NCI-H2171 (cell line): ENCODE measurements around the gene IL1RAPL2.

Experiments used
- DNase-seq: peaks from one replicate; lab custom pipeline; 2025; lab: John Stamatoyannopoulos, UW

Gene IL1RAPL2

GRCh38 chrX:105462186-105462585, 896.2 kb downstream of the IL1RAPL2 start:
- no peak for DNase-seq

GRCh38 chrX:105463473-105463872, 897.5 kb downstream of the IL1RAPL2 start:
- DNase-seq = no peak

DNA sequence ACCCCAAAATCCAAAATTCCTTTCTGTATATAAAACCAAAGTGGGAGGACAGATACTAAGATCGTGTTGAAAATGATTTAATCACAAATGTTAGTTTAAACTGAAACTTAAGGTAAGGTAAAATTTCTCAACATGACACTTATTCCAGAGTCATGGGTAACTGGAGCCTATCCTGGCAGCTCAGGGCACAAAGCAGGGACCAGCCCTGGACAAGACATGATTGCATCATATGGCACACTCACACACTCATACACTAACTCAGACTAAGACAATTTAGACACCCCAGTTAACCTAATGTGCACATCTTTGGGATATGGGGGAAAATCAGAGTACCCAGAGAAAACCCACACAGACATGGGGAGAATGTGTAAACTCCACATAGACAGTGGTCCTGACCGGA, 898.6 kb downstream of the IL1RAPL2 start:
- DNase-seq = no peak

DNA sequence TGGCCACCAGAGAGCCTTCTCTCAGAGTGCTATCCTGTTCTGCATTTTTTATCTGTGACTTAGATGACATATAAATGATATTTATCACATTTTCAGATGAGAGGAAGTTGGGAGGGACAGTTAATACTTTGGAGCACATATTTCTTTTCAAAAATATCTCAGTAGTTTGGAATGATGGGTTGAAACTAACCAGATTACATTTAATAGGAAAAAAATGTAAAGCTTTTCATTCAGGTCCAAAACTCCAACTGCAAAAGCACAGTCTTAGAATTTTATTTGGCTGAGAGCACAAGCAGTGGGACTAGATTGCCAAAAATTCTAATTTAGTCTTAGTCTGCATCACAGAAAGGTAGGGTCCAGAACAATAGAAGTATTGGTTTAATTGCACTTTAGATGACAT, 902.7 kb downstream of the IL1RAPL2 start:
- no peak for DNase-seq

GRCh38 chrX:105471597-105471996, 905.6 kb downstream of the IL1RAPL2 start:
- no peak for DNase-seq

GRCh38 chrX:105475801-105476200, 909.8 kb downstream of the IL1RAPL2 start:
- DNase-seq = no peak

DNA sequence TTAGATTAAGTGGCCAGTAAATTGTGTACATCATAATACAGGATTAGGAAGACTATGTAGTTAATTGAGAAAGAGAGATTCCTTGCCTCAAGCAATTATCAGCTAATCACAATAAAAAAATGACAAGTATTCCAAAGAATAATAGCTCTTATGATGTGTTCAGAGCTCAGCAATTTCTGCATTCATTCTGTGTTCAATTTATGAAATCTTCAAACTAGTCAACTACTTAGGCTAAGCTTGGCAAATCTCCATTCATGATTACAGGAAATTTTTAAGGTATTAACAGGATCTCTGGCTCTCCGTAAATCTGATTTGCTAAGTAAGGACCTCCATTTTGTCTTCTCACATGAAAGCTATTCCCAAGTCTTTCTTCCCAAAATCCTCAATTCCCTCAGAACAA, 911.4 kb downstream of the IL1RAPL2 start:
- DNase-seq = no peak

DNA sequence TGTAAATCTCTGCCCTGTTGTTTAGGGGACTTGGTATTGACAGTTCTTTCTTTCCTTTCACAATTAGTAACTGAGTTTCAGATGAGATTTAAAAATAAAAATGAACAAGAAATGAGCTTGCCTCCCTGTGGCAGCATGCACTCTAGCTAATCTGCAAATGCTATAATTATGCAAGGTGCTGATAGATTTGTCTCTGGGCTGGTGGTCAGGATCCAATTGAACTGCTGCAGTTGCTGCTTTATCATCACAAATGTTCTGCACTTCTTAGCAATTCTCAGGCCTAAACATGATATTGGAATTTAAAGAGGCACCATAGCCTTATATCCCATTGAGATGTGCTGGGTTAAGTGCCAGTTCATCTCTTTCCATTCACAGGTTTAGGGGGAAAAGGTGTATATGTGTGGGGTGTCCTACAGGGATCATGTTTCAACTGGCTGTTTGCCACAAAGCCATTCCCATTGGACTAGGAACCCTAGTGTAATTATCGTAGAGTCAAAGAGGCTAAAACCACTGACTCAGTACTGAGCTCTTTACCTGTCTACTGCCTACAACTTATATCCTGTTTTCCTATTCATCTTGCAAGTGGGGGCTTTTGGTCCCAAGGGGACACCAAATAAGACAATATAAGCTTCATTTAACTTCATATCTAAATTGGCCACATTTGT, 914.8 kb downstream of the IL1RAPL2 start:
- DNase-seq = no peak

GRCh38 chrX:105483011-105483410, 917.0 kb downstream of the IL1RAPL2 start:
- no peak for DNase-seq

GRCh38 chrX:105488716-105489115, 922.7 kb downstream of the IL1RAPL2 start:
- no peak for DNase-seq

- no peak for DNase-seq
Measured at GRCh38 chrX:105495376-105495775, 929.4 kb downstream of the IL1RAPL2 start.

DNA sequence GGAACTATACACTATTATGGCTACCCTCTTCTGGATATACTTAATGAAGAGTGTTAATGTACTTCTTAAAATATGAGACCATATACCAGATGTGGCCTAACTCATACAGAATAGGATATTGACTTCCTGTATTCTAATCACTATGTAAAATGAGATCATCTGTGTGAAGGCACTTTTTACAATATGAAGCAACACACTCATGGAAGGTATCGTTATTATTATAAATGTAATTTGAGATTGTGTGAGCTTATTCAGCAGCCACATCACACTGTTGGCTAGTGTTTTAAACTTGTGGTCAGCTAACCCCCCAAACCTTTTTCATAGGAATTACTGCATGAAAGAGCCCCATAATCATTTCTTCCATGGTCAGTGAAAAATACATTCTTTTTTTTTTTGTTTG, 936.3 kb downstream of the IL1RAPL2 start:
- DNase-seq = no peak

DNA sequence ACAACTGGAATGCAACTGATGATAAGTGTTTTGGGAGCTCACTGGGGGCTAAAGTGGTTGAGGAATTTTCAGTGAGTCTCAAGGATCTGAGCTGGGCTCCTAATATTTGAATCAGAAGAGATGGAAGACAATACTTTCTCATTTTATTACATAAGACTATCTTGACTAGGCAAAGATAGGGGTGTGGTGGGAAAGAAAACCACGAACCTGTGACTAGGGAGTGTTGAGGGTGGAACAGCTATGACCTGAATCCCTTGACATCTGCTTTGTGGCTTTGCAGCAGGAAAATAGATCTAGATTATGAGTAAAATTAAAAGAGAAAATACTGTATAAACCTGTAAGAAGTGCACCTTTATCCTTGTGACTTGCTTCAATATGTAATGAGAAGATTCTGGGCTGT, 949.6 kb downstream of the IL1RAPL2 start:
- no peak for DNase-seq

- DNase-seq = no peak
Measured at GRCh38 chrX:105526431-105526830, 960.4 kb downstream of the IL1RAPL2 start.

GRCh38 chrX:105527759-105528158, 961.8 kb downstream of the IL1RAPL2 start:
- no peak for DNase-seq

GRCh38 chrX:105533951-105534350, 968.0 kb downstream of the IL1RAPL2 start:
- DNase-seq = no peak

DNA sequence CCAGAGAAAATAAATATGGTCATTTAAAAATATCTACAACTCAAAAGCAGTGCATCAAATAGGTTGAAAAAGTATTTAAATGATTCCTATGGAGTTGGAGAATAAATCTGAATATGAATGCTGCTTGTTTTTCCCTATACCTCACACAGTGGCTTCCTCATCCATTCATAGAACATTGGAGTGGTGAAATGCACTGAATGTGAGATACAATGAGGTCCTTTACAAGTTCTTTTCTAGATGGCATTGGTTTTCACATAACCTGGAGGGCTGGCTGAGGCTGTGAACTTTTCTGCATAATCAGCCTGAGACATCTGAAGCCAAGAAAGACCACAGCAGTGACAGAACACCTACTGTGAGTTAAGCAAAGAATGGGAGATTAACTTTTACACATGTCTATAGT, 977.3 kb downstream of the IL1RAPL2 start:
- DNase-seq = no peak

DNA sequence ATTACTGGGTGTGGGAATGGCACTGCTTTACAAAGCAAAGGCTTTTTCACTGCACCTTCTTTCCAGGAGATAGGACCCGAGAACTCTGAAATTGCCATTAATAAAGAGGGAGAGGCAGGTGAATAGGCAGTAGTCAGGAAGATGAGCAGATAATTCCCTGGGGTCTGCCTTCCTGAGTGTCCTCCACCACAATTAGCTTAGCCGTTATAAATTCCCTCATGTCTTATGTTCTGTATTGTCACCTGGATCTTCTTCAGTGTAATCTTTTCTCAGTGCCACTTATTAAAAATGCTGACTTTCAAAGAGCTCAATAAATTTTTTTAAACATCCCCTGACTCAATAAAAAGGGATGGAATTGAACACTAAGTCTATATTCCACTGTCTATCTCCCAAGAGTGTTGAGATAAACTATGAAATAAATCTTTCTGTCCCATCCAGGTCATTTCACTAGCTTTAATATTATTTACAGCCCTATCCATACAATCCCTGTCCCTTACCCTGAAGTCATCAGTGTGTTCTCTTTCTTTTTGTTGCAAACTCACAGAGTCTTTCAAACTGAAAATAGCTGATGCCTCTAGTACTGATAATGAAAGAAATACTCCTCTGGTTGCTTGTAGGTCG, 984.2 kb downstream of the IL1RAPL2 start:
- DNase-seq = no peak

- DNase-seq = no peak
Measured at GRCh38 chrX:105552395-105552794, 986.4 kb downstream of the IL1RAPL2 start.

GRCh38 chrX:105553118-105553517, 987.1 kb downstream of the IL1RAPL2 start:
- DNase-seq = no peak

- no peak for DNase-seq
Measured at GRCh38 chrX:105564501-105564900, 998.5 kb downstream of the IL1RAPL2 start.

GRCh38 chrX:105565856-105566255, 999.9 kb downstream of the IL1RAPL2 start:
- no peak for DNase-seq

GRCh38 chrX:105567082-105567481, 1001.1 kb downstream of the IL1RAPL2 start:
- DNase-seq = no peak

- DNase-seq = no peak
Measured at GRCh38 chrX:105608745-105609144, 1042.7 kb downstream of the IL1RAPL2 start.
